Natural killer cell (primary cell): ENCODE results near the gene TTLL9. TPM values are rescaled to one million over a fixed set of nuclear protein-coding genes. Genes with fewer than 3 reads are reported as not detected.
"Not testable (repeated sequence)": the region's sequence is repeated elsewhere in the genome, so short reads cannot be mapped to it uniquely, and the experiment has no call there.

Experiments
- ATAC-seq, 3 donors: fragments of 150-1000 bp in 2 of 3; fragments of 200-7000 bp in 1 of 3; cut with Tn5 transposase; 1 replicate in 1 of 3; 2 replicates in 2 of 3; pipeline ENCODE4 v1.10.0; 2021; ENCODE audit warnings: mild to moderate bottlenecking in 2 of 3, moderate library complexity in 2 of 3
- DNase-seq, 2 donors: peaks; one replicate each; pipeline versions ENCODE4 v3.0.0 to v3.0.0-alpha.2; 2013 to 2021; ENCODE audit warnings: mixed read lengths in 1 of 2
- H3K27ac ChIP-seq: one replicate; pipeline ENCODE4 v1.5.1; 2013; ENCODE audit warnings: mild to moderate bottlenecking, low read length
- H3K27me3 ChIP-seq: one replicate; pipeline ENCODE4 v1.6.1; 2013; ENCODE audit warnings: low read length; ENCODE audit not compliant: control insufficient read depth, insufficient read depth
- H3K36me3 ChIP-seq: one replicate; pipeline ENCODE4 v1.6.1; 2013; ENCODE audit warnings: low read length; ENCODE audit not compliant: control insufficient read depth, insufficient read depth
- H3K4me1 ChIP-seq: one replicate; pipeline ENCODE4 v1.6.1; 2013; ENCODE audit warnings: low read length; ENCODE audit not compliant: control insufficient read depth, insufficient read depth
- H3K4me3 ChIP-seq: one replicate; pipeline ENCODE4 v1.5.1; 2013; ENCODE audit warnings: low read length
- H3K9me3 ChIP-seq: one replicate; pipeline ENCODE4 v1.6.1; 2013; ENCODE audit warnings: low read length; ENCODE audit not compliant: control insufficient read depth, insufficient read depth
- H3K27ac Mint-ChIP-seq, 2 donors: one replicate each; pipeline ENCODE4 v1.8.0; 2022; ENCODE audit warnings: mild to moderate bottlenecking in 2 of 2, mixed read lengths in 2 of 2, moderate library complexity in 1 of 2
- H3K27me3 Mint-ChIP-seq, 2 donors: one replicate each; pipeline ENCODE4 v1.8.0; 2022; ENCODE audit warnings: low read depth in 2 of 2, mixed read lengths in 2 of 2
- H3K36me3 Mint-ChIP-seq: one replicate; pipeline ENCODE4 v1.8.0; 2022; ENCODE audit warnings: mixed read lengths
- H3K4me1 Mint-ChIP-seq, 2 donors: one replicate each; pipeline ENCODE4 v1.8.0; 2022; ENCODE audit warnings: mixed read lengths in 2 of 2
- H3K4me3 Mint-ChIP-seq: one replicate; pipeline ENCODE4 v1.8.0; 2022; ENCODE audit warnings: mild to moderate bottlenecking, moderate library complexity, mixed read lengths
- H3K9me3 Mint-ChIP-seq, 2 donors: one replicate each; pipeline ENCODE4 v1.8.0; 2022; ENCODE audit warnings: mixed read lengths in 2 of 2
- WGBS: methylation state at CpG from one replicate; pipeline ENCODE4 v1.1.7; 2013; ENCODE audit warnings: missing lambda C conversion rate; ENCODE audit not compliant: insufficient coverage; 5-methylcytosine and 5-hydroxymethylcytosine counted together
- intact Hi-C: fragments of 100-400 bp; cut with micrococcal nuclease; formaldehyde crosslinking; loops from one replicate; pipeline ENCODE4 v1.14.2; 2022
- total RNA-seq, 4 donors: library from RNA; stranded (reverse); fragments of 120-200 nt in 1 of 4; gene quantifications; one replicate each; pipeline versions ENCODE4 v1.2.3 to v1.2.4, GENCODE V29; 2013 to 2022
- TF ChIP-seq, protein P1 (sequence below): fragments of 200-600 bp; IDR thresholded peaks from one replicate; pipeline ENCODE4 v1.8.0; 2022; ENCODE audit warnings: antibody characterized with exemption

TTLL9 gene
- total RNA-seq, 3 donors from 2014 or later (not counting 1 experiment from before 2014, with no cell fraction given): not detected

- H3K4me3 Mint-ChIP-seq: no peak overlapping the region
- ATAC-seq: no peak
- Histone ChIP-seq H3K4me3 (no peak overlapping the region), H3K36me3 (no peaks in the 10 kb centered on the region), H3K9me3 (no peaks in the 10 kb centered on the region), H3K4me1 (no peaks in the 10 kb centered on the region), H3K27ac (no peak overlapping the region), H3K27me3 (no peaks in the 10 kb centered on the region)
- H3K27me3 Mint-ChIP-seq: peaks cover 9 to 20% of the 10 kb centered on the region in 2 donors
- TF ChIP-seq, protein P1, sequence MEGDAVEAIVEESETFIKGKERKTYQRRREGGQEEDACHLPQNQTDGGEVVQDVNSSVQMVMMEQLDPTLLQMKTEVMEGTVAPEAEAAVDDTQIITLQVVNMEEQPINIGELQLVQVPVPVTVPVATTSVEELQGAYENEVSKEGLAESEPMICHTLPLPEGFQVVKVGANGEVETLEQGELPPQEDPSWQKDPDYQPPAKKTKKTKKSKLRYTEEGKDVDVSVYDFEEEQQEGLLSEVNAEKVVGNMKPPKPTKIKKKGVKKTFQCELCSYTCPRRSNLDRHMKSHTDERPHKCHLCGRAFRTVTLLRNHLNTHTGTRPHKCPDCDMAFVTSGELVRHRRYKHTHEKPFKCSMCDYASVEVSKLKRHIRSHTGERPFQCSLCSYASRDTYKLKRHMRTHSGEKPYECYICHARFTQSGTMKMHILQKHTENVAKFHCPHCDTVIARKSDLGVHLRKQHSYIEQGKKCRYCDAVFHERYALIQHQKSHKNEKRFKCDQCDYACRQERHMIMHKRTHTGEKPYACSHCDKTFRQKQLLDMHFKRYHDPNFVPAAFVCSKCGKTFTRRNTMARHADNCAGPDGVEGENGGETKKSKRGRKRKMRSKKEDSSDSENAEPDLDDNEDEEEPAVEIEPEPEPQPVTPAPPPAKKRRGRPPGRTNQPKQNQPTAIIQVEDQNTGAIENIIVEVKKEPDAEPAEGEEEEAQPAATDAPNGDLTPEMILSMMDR: no peak
- 86% methylated on average over 7 of the region's 7 CpGs for WGBS
- H3K36me3 Mint-ChIP-seq: no peaks in the 10 kb centered on the region
- intact Hi-C loops: no loop called here
- no peak overlapping the region for H3K27ac Mint-ChIP-seq
- H3K4me1 Mint-ChIP-seq: no peaks in the 10 kb centered on the region
- no peak for DNase-seq
- H3K9me3 Mint-ChIP-seq: no peaks in the 10 kb centered on the region
Measured at GRCh38 chr20:31915491-31916280, 45.3 kb downstream of the TTLL9 start.

- Histone ChIP-seq H3K9me3 (no peaks in the 10 kb centered on the region), H3K36me3 (no peaks in the 10 kb centered on the region), H3K4me1 (no peaks in the 10 kb centered on the region), H3K27ac (no peak overlapping the region), H3K27me3 (no peaks in the 10 kb centered on the region), H3K4me3 (no peak overlapping the region)
- DNase-seq: no peak
- H3K9me3 Mint-ChIP-seq: no peaks in the 10 kb centered on the region
- peaks cover 9 to 20% of the 10 kb centered on the region in 2 donors for H3K27me3 Mint-ChIP-seq
- H3K4me3 Mint-ChIP-seq: no peak overlapping the region
- no peak overlapping the region for H3K27ac Mint-ChIP-seq
- H3K36me3 Mint-ChIP-seq: no peaks in the 10 kb centered on the region
- no peaks in the 10 kb centered on the region for H3K4me1 Mint-ChIP-seq
- intact Hi-C loops: no loop called here
- no peak for ATAC-seq
- 81% methylated on average over 4 of the region's 4 CpGs for WGBS
- TF ChIP-seq, protein P1: no peak
Measured at GRCh38 chr20:31916708-31917107, 46.3 kb downstream of the TTLL9 start.

GRCh38 chr20:31917962-31918412 is 47.6 kb downstream of the TTLL9 start:
- H3K4me3 Mint-ChIP-seq, H3K9me3 Mint-ChIP-seq, H3K4me3 ChIP-seq, H3K27me3 ChIP-seq, DNase-seq, H3K9me3 ChIP-seq, H3K36me3 ChIP-seq, H3K4me1 ChIP-seq, H3K36me3 Mint-ChIP-seq, ATAC-seq, H3K4me1 Mint-ChIP-seq, intact Hi-C loops, H3K27ac ChIP-seq, H3K27ac Mint-ChIP-seq: not testable (repeated sequence)
- H3K27me3 Mint-ChIP-seq: peaks cover 10 to 21% of the 10 kb centered on the region in 2 donors
- 10% methylated on average over 5 of the region's 7 CpGs for WGBS

- WGBS: 83% methylated on average over 7 of the region's 7 CpGs
- DNase-seq (no peak), ATAC-seq (no peak)
- no peak overlapping the region for H3K27ac ChIP-seq
- no peaks in the 10 kb centered on the region for H3K4me1 ChIP-seq
- no peaks in the 10 kb centered on the region for H3K27me3 ChIP-seq
- Mint-ChIP-seq H3K4me3 (no peak overlapping the region), H3K9me3 (no peaks in the 10 kb centered on the region), H3K27ac (no peak overlapping the region), H3K4me1 (no peaks in the 10 kb centered on the region), H3K27me3 (peaks cover 10 to 24% of the 10 kb centered on the region in 2 donors), H3K36me3 (no peaks in the 10 kb centered on the region)
- no peak overlapping the region for H3K4me3 ChIP-seq
- intact Hi-C loops: no loop called here
- H3K9me3 ChIP-seq: no peaks in the 10 kb centered on the region
- TF ChIP-seq, protein P1: no peak
- H3K36me3 ChIP-seq: no peaks in the 10 kb centered on the region
Measured at GRCh38 chr20:31918466-31919105, 48.2 kb downstream of the TTLL9 start.
